HEK293 (cell line): Measurements from ENCODE around the gene PCBD2.

Experiments
- CTCF ChIA-PET: fragments of 350-600 bp; formaldehyde crosslinking; extraction: SDS; loops from one replicate; lab custom pipeline; 2021; ENCODE audit warnings: antibody characterized with exemption; lab: Yijun Ruan, JAX
- POLR2A ChIA-PET: fragments of 300-600 bp; formaldehyde crosslinking; extraction: SDS; loops from one replicate; lab custom pipeline; 2020; ENCODE audit warnings: antibody characterized with exemption, inconsistent platforms; lab: Yijun Ruan, JAX
- H3K27ac ChIP-seq: fragments of 200-500 bp; sonication (Bioruptor generic); 2 replicates; pipeline ENCODE4 v1.5.1; 2014; ENCODE audit warnings: low read depth, low read length, control low read depth, inconsistent platforms; ENCODE audit errors: extremely low read depth
- H3K36me3 ChIP-seq, 2 experiments: fragments of 200-500 bp in 1 of 2; sonication (Bioruptor generic) in 1 of 2; 1 replicate in 1 of 2; 2 replicates in 1 of 2; pipeline ENCODE4 v1.5.1; 2014 to 2017; ENCODE audit warnings: inconsistent platforms in 2 of 2, low read length in 2 of 2; ENCODE audit not compliant: control insufficient read depth in 2 of 2, insufficient read depth in 1 of 2
- H3K4me1 ChIP-seq: fragments of 200-500 bp; sonication (Bioruptor generic); 2 replicates; pipeline ENCODE4 v1.5.1; 2014; ENCODE audit warnings: mild to moderate bottlenecking, low read length, inconsistent platforms; ENCODE audit not compliant: control insufficient read depth, insufficient read depth
- H3K4me3 ChIP-seq: 2 replicates; pipeline ENCODE4 v1.5.1; 2011; ENCODE audit warnings: low read depth, mild to moderate bottlenecking, control low read depth, low read length, moderate library complexity
- H3K9me3 ChIP-seq: fragments of 200-500 bp; sonication (Bioruptor generic); 2 replicates; pipeline ENCODE4 v1.5.1; 2014; ENCODE audit warnings: low read depth, low read length, inconsistent platforms; ENCODE audit not compliant: control insufficient read depth, insufficient read depth
- FEZF1 ChIP-seq: fragments of 450-650 bp; formaldehyde crosslinking; IDR thresholded peaks from 2 replicates; pipeline ENCODE4 v1.5.1; 2016; ENCODE audit warnings: missing biosample characterization, missing genetic modification characterization
- GFI1B ChIP-seq: fragments of 450-650 bp; formaldehyde crosslinking; IDR thresholded peaks from 2 replicates; pipeline ENCODE4 v1.5.1; 2016; ENCODE audit warnings: missing biosample characterization, missing genetic modification characterization
- GLIS1 ChIP-seq: fragments of 450-650 bp; formaldehyde crosslinking; IDR thresholded peaks from 2 replicates; pipeline ENCODE4 v1.5.1; 2016; ENCODE audit warnings: missing biosample characterization, missing genetic modification characterization
- GLIS2 ChIP-seq: fragments of 450-650 bp; formaldehyde crosslinking; IDR thresholded peaks from 2 replicates; pipeline ENCODE4 v1.5.1; 2016; ENCODE audit warnings: missing biosample characterization, missing genetic modification characterization
- KLF10 ChIP-seq: fragments of 450-650 bp; IDR thresholded peaks from 2 replicates; pipeline ENCODE4 v1.5.1; 2018; ENCODE audit warnings: missing biosample characterization, mild to moderate bottlenecking, missing genetic modification characterization
- KLF16 ChIP-seq: fragments of 450-650 bp; formaldehyde crosslinking; IDR thresholded peaks from 2 replicates; pipeline ENCODE4 v1.5.1; 2017; ENCODE audit warnings: missing biosample characterization, missing genetic modification characterization
- SCRT1 ChIP-seq: fragments of 450-650 bp; formaldehyde crosslinking; IDR thresholded peaks from 2 replicates; pipeline ENCODE4 v1.5.1; 2016; ENCODE audit warnings: missing biosample characterization, missing genetic modification characterization, borderline replicate concordance
- SCRT2 ChIP-seq: fragments of 450-650 bp; formaldehyde crosslinking; IDR thresholded peaks from 2 replicates; pipeline ENCODE4 v1.5.1; 2016; ENCODE audit warnings: missing biosample characterization, missing genetic modification characterization
- ZBTB17 ChIP-seq: fragments of 450-650 bp; formaldehyde crosslinking; IDR thresholded peaks from 2 replicates; pipeline ENCODE4 v1.5.1; 2016; ENCODE audit warnings: missing biosample characterization, missing genetic modification characterization
- ZNF292 ChIP-seq: fragments of 450-650 bp; formaldehyde crosslinking; IDR thresholded peaks from 2 replicates; pipeline ENCODE4 v1.5.1; 2016; ENCODE audit warnings: low read depth, missing biosample characterization, missing genetic modification characterization, borderline replicate concordance
- ZNF48 ChIP-seq: fragments of 450-650 bp; formaldehyde crosslinking; IDR thresholded peaks from 2 replicates; pipeline ENCODE4 v1.5.1; 2016; ENCODE audit warnings: missing biosample characterization, missing genetic modification characterization
- ZNF623 ChIP-seq: fragments of 450-650 bp; formaldehyde crosslinking; IDR thresholded peaks from 2 replicates; pipeline ENCODE4 v1.5.1; 2016; ENCODE audit warnings: missing biosample characterization, missing genetic modification characterization
- ZNF629 ChIP-seq: fragments of 450-650 bp; formaldehyde crosslinking; IDR thresholded peaks from 2 replicates; pipeline ENCODE4 v1.5.1; 2017; ENCODE audit warnings: missing biosample characterization, missing genetic modification characterization
- ZNF768 ChIP-seq: fragments of 450-650 bp; formaldehyde crosslinking; IDR thresholded peaks from 2 replicates; pipeline ENCODE4 v1.5.1; 2018; ENCODE audit warnings: missing biosample characterization, mild to moderate bottlenecking, missing genetic modification characterization
- TF ChIP-seq, protein P1 (sequence below): fragments of 450-650 bp; formaldehyde crosslinking; IDR thresholded peaks from 2 replicates; pipeline ENCODE4 v1.5.1; 2016; ENCODE audit warnings: missing biosample characterization, missing genetic modification characterization
- TF ChIP-seq, protein P2 (sequence below): fragments of 450-650 bp; formaldehyde crosslinking; IDR thresholded peaks from 2 replicates; pipeline ENCODE4 v1.5.1; 2016; ENCODE audit warnings: missing biosample characterization, missing genetic modification characterization
- TF ChIP-seq, protein P3 (sequence below): fragments of 450-650 bp; formaldehyde crosslinking; IDR thresholded peaks from 2 replicates; pipeline ENCODE4 v1.5.1; 2016; ENCODE audit warnings: missing biosample characterization, missing genetic modification characterization

The PCBD2 gene

DNA sequence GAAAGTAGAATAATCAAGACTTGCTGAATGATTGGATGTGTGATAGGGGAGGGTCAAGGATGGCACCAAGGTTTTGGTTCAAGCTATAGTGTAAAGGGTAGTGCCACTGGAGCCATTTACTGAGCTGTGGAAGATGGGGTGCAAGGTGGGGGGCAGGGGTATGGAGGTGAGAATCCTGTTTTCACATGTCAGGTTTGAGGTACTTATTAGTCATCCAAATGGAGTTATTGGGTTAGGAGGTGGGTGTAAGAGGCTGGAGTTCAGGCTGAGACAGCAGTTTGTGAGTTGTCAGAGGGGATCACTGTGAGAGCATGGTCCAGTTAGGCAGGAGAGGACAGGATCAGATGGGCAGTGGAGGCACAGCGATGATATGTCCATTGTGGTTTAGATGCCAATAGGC is 8.9 kb downstream of the PCBD2 start (continued):
- TF ChIP-seq ZNF292 (tag by site-specific recombination) (no peak), ZNF623 (tag by site-specific recombination) (no peak), KLF16 (tag by site-specific recombination) (no peak)

DNA sequence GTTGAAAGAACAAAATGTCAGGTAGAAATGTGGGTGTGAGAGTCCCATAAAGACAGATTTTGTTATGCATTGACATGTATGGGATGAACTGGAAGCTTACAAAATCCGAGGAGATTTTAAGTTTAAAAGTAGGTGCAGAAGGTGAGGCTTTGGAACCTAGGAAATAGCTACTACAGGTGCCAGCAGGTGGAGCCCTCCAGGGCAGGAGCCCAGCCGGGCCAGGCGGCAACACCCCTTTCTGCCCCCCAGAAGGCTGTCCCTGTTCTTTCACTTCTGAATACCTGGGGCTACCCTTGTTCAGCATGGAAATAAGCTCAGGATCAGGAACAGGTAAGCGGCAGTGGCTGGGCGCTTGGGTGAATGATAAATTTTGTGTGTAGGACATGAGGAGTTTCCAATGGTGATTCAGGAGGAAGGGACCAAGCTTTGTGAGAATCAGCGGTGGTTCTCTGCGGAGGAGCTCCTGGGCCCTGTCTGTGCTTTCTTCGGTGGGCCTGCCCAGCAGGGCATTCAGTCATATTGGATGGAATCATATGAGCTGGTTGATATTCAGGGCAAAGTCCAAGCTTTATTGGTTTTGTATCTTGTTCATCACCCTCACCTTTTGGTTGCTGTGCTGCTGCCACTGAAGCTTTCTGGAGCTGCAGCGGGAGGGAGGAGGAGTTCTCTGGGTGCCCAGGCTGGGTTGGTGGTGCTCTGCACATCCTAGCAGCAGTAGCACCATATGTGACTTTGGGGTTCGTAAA is 12.3 kb downstream of the PCBD2 start:
- Histone ChIP-seq H3K27ac (no peak overlapping the region), H3K4me3 (no peak overlapping the region), H3K4me1 (no peaks in the 10 kb centered on the region), H3K9me3 (no peaks in the 10 kb centered on the region), H3K36me3 (peaks cover 6 to 24% of the 10 kb centered on the region in 2 experiments; a peak in 2 of 3 replicates)
- ChIA-PET CTCF (interaction anchor here (0.6 to 2.8 kb wide), 16 partner anchors 11 to 777 kb away, joined by 3 to 17 read pairs (median 4); partner anchors contain the start of gene PCBD2), POLR2A (interaction anchor here (0.6 kb wide), 1 partner anchor 54 kb away, joined by 3 read pairs; no protein-coding TSS in a partner anchor)
- TF ChIP-seq GLIS2 (tag by site-specific recombination) (no peak), GLIS1 (tag by site-specific recombination) (no peak), GFI1B (tag by site-specific recombination) (no peak)
- TF ChIP-seq, protein P1, sequence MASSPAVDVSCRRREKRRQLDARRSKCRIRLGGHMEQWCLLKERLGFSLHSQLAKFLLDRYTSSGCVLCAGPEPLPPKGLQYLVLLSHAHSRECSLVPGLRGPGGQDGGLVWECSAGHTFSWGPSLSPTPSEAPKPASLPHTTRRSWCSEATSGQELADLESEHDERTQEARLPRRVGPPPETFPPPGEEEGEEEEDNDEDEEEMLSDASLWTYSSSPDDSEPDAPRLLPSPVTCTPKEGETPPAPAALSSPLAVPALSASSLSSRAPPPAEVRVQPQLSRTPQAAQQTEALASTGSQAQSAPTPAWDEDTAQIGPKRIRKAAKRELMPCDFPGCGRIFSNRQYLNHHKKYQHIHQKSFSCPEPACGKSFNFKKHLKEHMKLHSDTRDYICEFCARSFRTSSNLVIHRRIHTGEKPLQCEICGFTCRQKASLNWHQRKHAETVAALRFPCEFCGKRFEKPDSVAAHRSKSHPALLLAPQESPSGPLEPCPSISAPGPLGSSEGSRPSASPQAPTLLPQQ (tag by site-specific recombination): no peak

DNA sequence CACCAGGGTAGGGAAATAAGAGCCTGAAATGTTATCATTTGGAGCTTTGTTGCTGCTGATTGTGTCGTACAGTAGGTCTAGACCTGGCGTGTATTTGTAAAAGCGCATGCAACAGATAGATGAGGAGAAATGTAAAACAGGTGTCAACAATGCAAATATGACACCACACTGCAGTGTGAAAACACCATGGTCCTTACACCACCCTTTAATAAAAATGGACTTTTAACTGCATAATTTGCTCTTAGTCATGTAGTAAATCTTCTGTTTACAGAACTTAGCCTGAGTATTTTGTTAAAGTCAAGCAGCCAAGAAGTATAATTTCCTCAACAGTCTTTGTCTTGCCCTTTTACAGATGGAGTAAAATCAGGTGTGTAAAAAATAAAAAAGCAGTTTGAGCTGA is 13.9 kb downstream of the PCBD2 start:
- CTCF ChIA-PET: interaction anchor here (0.7 to 2.8 kb wide), 3 partner anchors 12 to 727 kb away, joined by 3 to 17 read pairs (median 7); partner anchors contain the start of gene PCBD2
- Histone ChIP-seq H3K27ac (no peak overlapping the region), H3K4me3 (no peak overlapping the region), H3K36me3 (peaks cover 6 to 18% of the 10 kb centered on the region in 2 experiments; a peak in 2 of 3 replicates), H3K4me1 (no peaks in the 10 kb centered on the region), H3K9me3 (no peaks in the 10 kb centered on the region)
- POLR2A ChIA-PET: no interaction called here
- TF ChIP-seq SCRT2 (tag by site-specific recombination) (peak; percentile 50), ZNF768 (no peak), KLF10 (tag by site-specific recombination) (no peak), SCRT1 (tag by site-specific recombination) (0 out of 2 replicates have a peak, but pooled peaks have one; percentile 35), FEZF1 (tag by site-specific recombination) (no peak), ZBTB17 (tag by site-specific recombination) (no peak), ZNF48 (tag by site-specific recombination) (no peak), ZNF629 (tag by site-specific recombination) (no peak)
- TF ChIP-seq, protein P2, sequence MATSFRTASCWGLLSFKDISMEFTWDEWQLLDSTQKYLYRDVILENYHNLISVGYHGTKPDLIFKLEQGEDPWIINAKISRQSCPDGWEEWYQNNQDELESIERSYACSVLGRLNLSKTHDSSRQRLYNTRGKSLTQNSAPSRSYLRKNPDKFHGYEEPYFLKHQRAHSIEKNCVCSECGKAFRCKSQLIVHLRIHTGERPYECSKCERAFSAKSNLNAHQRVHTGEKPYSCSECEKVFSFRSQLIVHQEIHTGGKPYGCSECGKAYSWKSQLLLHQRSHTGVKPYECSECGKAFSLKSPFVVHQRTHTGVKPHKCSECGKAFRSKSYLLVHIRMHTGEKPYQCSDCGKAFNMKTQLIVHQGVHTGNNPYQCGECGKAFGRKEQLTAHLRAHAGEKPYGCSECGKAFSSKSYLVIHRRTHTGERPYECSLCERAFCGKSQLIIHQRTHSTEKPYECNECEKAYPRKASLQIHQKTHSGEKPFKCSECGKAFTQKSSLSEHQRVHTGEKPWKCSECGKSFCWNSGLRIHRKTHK: no peak
- TF ChIP-seq, protein P3, sequence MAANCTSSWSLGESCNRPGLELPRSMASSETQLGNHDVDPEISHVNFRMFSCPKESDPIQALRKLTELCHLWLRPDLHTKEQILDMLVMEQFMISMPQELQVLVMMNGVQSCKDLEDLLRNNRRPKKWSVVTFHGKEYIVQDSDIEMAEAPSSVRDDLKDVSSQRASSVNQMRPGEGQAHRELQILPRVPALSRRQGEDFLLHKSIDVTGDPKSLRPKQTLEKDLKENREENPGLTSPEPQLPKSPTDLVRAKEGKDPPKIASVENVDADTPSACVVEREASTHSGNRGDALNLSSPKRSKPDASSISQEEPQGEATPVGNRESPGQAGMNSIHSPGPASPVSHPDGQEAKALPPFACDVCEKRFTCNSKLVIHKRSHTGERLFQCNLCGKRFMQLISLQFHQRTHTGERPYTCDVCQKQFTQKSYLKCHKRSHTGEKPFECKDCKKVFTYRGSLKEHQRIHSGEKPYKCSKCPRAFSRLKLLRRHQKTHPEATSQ (tag by site-specific recombination): no peak
